HEK293 (cell line): ENCODE measurements around the gene MROH2B.

Experiments used
- CTCF ChIA-PET: fragments of 350-600 bp; formaldehyde crosslinking; extraction: SDS; loops from one replicate; lab custom pipeline; 2021; ENCODE audit warnings: antibody characterized with exemption; lab: Yijun Ruan, JAX
- POLR2A ChIA-PET: fragments of 300-600 bp; formaldehyde crosslinking; extraction: SDS; loops from one replicate; lab custom pipeline; 2020; ENCODE audit warnings: antibody characterized with exemption, inconsistent platforms; lab: Yijun Ruan, JAX
- H3K27ac ChIP-seq: fragments of 200-500 bp; sonication (Bioruptor generic); 2 replicates; pipeline ENCODE4 v1.5.1; 2014; ENCODE audit warnings: low read depth, low read length, control low read depth, inconsistent platforms; ENCODE audit errors: extremely low read depth
- H3K36me3 ChIP-seq, 2 experiments: fragments of 200-500 bp in 1 of 2; sonication (Bioruptor generic) in 1 of 2; 1 replicate in 1 of 2; 2 replicates in 1 of 2; pipeline ENCODE4 v1.5.1; 2014 to 2017; ENCODE audit warnings: inconsistent platforms in 2 of 2, low read length in 2 of 2; ENCODE audit not compliant: control insufficient read depth in 2 of 2, insufficient read depth in 1 of 2
- H3K4me1 ChIP-seq: fragments of 200-500 bp; sonication (Bioruptor generic); 2 replicates; pipeline ENCODE4 v1.5.1; 2014; ENCODE audit warnings: mild to moderate bottlenecking, low read length, inconsistent platforms; ENCODE audit not compliant: control insufficient read depth, insufficient read depth
- H3K4me3 ChIP-seq: 2 replicates; pipeline ENCODE4 v1.5.1; 2011; ENCODE audit warnings: low read depth, mild to moderate bottlenecking, control low read depth, low read length, moderate library complexity
- H3K9me3 ChIP-seq: fragments of 200-500 bp; sonication (Bioruptor generic); 2 replicates; pipeline ENCODE4 v1.5.1; 2014; ENCODE audit warnings: low read depth, low read length, inconsistent platforms; ENCODE audit not compliant: control insufficient read depth, insufficient read depth
- KLF9 ChIP-seq: fragments of 450-650 bp; formaldehyde crosslinking; IDR thresholded peaks from 2 replicates; pipeline ENCODE4 v1.5.1; 2016; ENCODE audit warnings: missing biosample characterization, missing genetic modification characterization, low read depth
- ZBTB11 ChIP-seq: fragments of 450-650 bp; formaldehyde crosslinking; conservative IDR thresholded peaks from 2 replicates; pipeline ENCODE4 v1.5.1; 2016; ENCODE audit warnings: low read depth, missing biosample characterization, missing genetic modification characterization
- ZBTB20 ChIP-seq: fragments of 450-650 bp; formaldehyde crosslinking; IDR thresholded peaks from 2 replicates; pipeline ENCODE4 v1.5.1; 2016; ENCODE audit warnings: missing biosample characterization, missing genetic modification characterization
- ZFHX2 ChIP-seq: fragments of 450-650 bp; formaldehyde crosslinking; conservative IDR thresholded peaks from 2 replicates; pipeline ENCODE4 v1.5.1; 2016; ENCODE audit warnings: missing biosample characterization, missing genetic modification characterization
- ZFP41 ChIP-seq: fragments of 450-650 bp; formaldehyde crosslinking; IDR thresholded peaks from 2 replicates; pipeline ENCODE4 v1.5.1; 2016; ENCODE audit warnings: missing biosample characterization, missing genetic modification characterization, borderline replicate concordance
- ZIC2 ChIP-seq: fragments of 450-650 bp; formaldehyde crosslinking; IDR thresholded peaks from 2 replicates; pipeline ENCODE4 v1.5.1; 2016; ENCODE audit warnings: missing biosample characterization, missing genetic modification characterization
- ZNF121 ChIP-seq: fragments of 450-650 bp; formaldehyde crosslinking; IDR thresholded peaks from 2 replicates; pipeline ENCODE4 v1.5.1; 2016; ENCODE audit warnings: missing biosample characterization, missing genetic modification characterization
- ZNF274 ChIP-seq, 2 experiments: fragments of 200-500 bp in 1 of 2; fragments of 450-650 bp in 1 of 2; sonication (Bioruptor generic) in 1 of 2; formaldehyde crosslinking in 1 of 2; IDR thresholded peaks; 2 replicates each; pipeline versions ENCODE4 v1.5.1 to v1.6.1; 2014 to 2016; ENCODE audit warnings: borderline replicate concordance in 1 of 2, inconsistent platforms in 1 of 2, low read length in 1 of 2, missing biosample characterization in 1 of 2, missing genetic modification characterization in 1 of 2
- ZNF302 ChIP-seq: fragments of 450-650 bp; formaldehyde crosslinking; IDR thresholded peaks from 2 replicates; pipeline ENCODE4 v1.5.1; 2016; ENCODE audit warnings: missing biosample characterization, missing genetic modification characterization, low read depth
- ZNF324 ChIP-seq: fragments of 450-650 bp; formaldehyde crosslinking; IDR thresholded peaks from 2 replicates; pipeline ENCODE4 v1.5.1; 2016; ENCODE audit warnings: missing biosample characterization, missing genetic modification characterization
- ZNF404 ChIP-seq: fragments of 450-650 bp; formaldehyde crosslinking; IDR thresholded peaks from 2 replicates; pipeline ENCODE4 v1.5.1; 2017; ENCODE audit warnings: missing biosample characterization, missing genetic modification characterization
- ZNF433 ChIP-seq: fragments of 450-650 bp; formaldehyde crosslinking; IDR thresholded peaks from 2 replicates; pipeline ENCODE4 v1.5.1; 2016; ENCODE audit warnings: missing biosample characterization, missing genetic modification characterization, low read depth
- ZNF510 ChIP-seq: fragments of 450-650 bp; formaldehyde crosslinking; IDR thresholded peaks from 2 replicates; pipeline ENCODE4 v1.5.1; 2018; ENCODE audit warnings: mild to moderate bottlenecking, missing genetic modification characterization, missing biosample characterization; ENCODE audit not compliant: insufficient replicate concordance
- ZNF596 ChIP-seq: fragments of 450-650 bp; IDR thresholded peaks from 2 replicates; pipeline ENCODE4 v1.5.0; 2018; ENCODE audit warnings: missing biosample characterization, mild to moderate bottlenecking, missing genetic modification characterization, moderate library complexity
- ZNF626 ChIP-seq: fragments of 450-650 bp; sonication (Bioruptor Pico); formaldehyde crosslinking; IDR thresholded peaks from 2 replicates; pipeline ENCODE4 v1.5.1; 2018; ENCODE audit warnings: missing biosample characterization, missing genetic modification characterization, inconsistent platforms
- ZNF629 ChIP-seq: fragments of 450-650 bp; formaldehyde crosslinking; IDR thresholded peaks from 2 replicates; pipeline ENCODE4 v1.5.1; 2017; ENCODE audit warnings: missing biosample characterization, missing genetic modification characterization
- ZNF776 ChIP-seq: fragments of 450-650 bp; formaldehyde crosslinking; IDR thresholded peaks from 2 replicates; pipeline ENCODE4 v1.5.0; 2017; ENCODE audit warnings: missing biosample characterization, missing genetic modification characterization, borderline replicate concordance
- ZNF837 ChIP-seq: fragments of 450-650 bp; formaldehyde crosslinking; IDR thresholded peaks from 2 replicates; pipeline ENCODE4 v1.5.1; 2016; ENCODE audit warnings: missing biosample characterization, missing genetic modification characterization
- TF ChIP-seq, protein P1 (sequence below): fragments of 450-650 bp; formaldehyde crosslinking; IDR thresholded peaks from 2 replicates; pipeline ENCODE4 v1.5.1; 2016; ENCODE audit warnings: missing biosample characterization, missing genetic modification characterization
- TF ChIP-seq, protein P2 (sequence below): fragments of 450-650 bp; formaldehyde crosslinking; IDR thresholded peaks from 2 replicates; pipeline ENCODE4 v1.5.1; 2017; ENCODE audit warnings: missing biosample characterization, missing genetic modification characterization
- TF ChIP-seq, protein P3 (sequence below): fragments of 450-650 bp; formaldehyde crosslinking; IDR thresholded peaks from 2 replicates; pipeline ENCODE4 v1.5.1; 2016; ENCODE audit warnings: missing biosample characterization, missing genetic modification characterization
- TF ChIP-seq, protein P4 (sequence below): fragments of 450-650 bp; formaldehyde crosslinking; IDR thresholded peaks from 2 replicates; pipeline ENCODE4 v1.5.1; 2016; ENCODE audit warnings: missing biosample characterization, missing genetic modification characterization

The MROH2B gene

GRCh38 chr5:41009232-41009631, 61.9 kb downstream of the MROH2B start:
- Histone ChIP-seq H3K27ac (no peak overlapping the region), H3K4me3 (no peak overlapping the region), H3K36me3 (no peaks in the 10 kb centered on the region), H3K9me3 (no peaks in the 10 kb centered on the region), H3K4me1 (no peaks in the 10 kb centered on the region)
- ChIA-PET POLR2A (no interaction called here), CTCF (interaction anchor here (0.8 kb wide), 1 partner anchor 476 kb away, joined by 4 read pairs; no protein-coding TSS in a partner anchor)
- TF ChIP-seq ZBTB20, result no peak
- TF ChIP-seq, protein P1, sequence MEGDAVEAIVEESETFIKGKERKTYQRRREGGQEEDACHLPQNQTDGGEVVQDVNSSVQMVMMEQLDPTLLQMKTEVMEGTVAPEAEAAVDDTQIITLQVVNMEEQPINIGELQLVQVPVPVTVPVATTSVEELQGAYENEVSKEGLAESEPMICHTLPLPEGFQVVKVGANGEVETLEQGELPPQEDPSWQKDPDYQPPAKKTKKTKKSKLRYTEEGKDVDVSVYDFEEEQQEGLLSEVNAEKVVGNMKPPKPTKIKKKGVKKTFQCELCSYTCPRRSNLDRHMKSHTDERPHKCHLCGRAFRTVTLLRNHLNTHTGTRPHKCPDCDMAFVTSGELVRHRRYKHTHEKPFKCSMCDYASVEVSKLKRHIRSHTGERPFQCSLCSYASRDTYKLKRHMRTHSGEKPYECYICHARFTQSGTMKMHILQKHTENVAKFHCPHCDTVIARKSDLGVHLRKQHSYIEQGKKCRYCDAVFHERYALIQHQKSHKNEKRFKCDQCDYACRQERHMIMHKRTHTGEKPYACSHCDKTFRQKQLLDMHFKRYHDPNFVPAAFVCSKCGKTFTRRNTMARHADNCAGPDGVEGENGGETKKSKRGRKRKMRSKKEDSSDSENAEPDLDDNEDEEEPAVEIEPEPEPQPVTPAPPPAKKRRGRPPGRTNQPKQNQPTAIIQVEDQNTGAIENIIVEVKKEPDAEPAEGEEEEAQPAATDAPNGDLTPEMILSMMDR (tag by site-specific recombination), result no peak
- TF ChIP-seq ZNF776 (tag by site-specific recombination), result no peak
- TF ChIP-seq ZNF324 (tag by site-specific recombination), result no peak
- no peak for TF ChIP-seq ZNF404 (tag by site-specific recombination)
- no peak for TF ChIP-seq ZNF510
- TF ChIP-seq ZNF596 (tag by site-specific recombination), result no peak
- no peak for TF ChIP-seq ZNF274 (IDR thresholded peaks at IDR 0.05; ENCODE audit: low read length)
- no peak for TF ChIP-seq ZNF274 (tag by site-specific recombination; IDR thresholded peaks at IDR 0.05; ENCODE audit: borderline replicate concordance)
- no peak for TF ChIP-seq ZNF837 (tag by site-specific recombination)
- no peak for TF ChIP-seq ZNF433 (tag by site-specific recombination)
- no peak for TF ChIP-seq ZFP41
- TF ChIP-seq ZFHX2 (tag by site-specific recombination), result no peak
- TF ChIP-seq, protein P2, sequence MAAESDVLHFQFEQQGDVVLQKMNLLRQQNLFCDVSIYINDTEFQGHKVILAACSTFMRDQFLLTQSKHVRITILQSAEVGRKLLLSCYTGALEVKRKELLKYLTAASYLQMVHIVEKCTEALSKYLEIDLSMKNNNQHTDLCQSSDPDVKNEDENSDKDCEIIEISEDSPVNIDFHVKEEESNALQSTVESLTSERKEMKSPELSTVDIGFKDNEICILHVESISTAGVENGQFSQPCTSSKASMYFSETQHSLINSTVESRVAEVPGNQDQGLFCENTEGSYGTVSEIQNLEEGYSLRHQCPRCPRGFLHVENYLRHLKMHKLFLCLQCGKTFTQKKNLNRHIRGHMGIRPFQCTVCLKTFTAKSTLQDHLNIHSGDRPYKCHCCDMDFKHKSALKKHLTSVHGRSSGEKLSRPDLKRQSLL (tag by site-specific recombination), result no peak
- TF ChIP-seq KLF9, result no peak
- TF ChIP-seq ZIC2 (tag by site-specific recombination), result no peak

- no peaks in the 10 kb centered on the region for H3K9me3 ChIP-seq
- TF ChIP-seq ZNF302 (tag by site-specific recombination), result no peak
- TF ChIP-seq, protein P3, sequence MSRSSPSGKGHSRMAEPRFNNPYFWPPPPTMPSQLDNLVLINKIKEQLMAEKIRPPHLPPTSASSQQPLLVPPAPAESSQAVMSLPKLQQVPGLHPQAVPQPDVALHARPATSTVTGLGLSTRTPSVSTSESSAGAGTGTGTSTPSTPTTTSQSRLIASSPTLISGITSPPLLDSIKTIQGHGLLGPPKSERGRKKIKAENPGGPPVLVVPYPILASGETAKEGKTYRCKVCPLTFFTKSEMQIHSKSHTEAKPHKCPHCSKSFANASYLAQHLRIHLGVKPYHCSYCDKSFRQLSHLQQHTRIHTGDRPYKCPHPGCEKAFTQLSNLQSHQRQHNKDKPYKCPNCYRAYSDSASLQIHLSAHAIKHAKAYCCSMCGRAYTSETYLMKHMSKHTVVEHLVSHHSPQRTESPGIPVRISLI (tag by site-specific recombination), result no peak
- no peak for TF ChIP-seq ZBTB11 (tag by site-specific recombination)
- no peak for TF ChIP-seq ZNF121 (tag by site-specific recombination)
- TF ChIP-seq ZNF626 (tag by site-specific recombination), result no peak
- TF ChIP-seq, protein P4, sequence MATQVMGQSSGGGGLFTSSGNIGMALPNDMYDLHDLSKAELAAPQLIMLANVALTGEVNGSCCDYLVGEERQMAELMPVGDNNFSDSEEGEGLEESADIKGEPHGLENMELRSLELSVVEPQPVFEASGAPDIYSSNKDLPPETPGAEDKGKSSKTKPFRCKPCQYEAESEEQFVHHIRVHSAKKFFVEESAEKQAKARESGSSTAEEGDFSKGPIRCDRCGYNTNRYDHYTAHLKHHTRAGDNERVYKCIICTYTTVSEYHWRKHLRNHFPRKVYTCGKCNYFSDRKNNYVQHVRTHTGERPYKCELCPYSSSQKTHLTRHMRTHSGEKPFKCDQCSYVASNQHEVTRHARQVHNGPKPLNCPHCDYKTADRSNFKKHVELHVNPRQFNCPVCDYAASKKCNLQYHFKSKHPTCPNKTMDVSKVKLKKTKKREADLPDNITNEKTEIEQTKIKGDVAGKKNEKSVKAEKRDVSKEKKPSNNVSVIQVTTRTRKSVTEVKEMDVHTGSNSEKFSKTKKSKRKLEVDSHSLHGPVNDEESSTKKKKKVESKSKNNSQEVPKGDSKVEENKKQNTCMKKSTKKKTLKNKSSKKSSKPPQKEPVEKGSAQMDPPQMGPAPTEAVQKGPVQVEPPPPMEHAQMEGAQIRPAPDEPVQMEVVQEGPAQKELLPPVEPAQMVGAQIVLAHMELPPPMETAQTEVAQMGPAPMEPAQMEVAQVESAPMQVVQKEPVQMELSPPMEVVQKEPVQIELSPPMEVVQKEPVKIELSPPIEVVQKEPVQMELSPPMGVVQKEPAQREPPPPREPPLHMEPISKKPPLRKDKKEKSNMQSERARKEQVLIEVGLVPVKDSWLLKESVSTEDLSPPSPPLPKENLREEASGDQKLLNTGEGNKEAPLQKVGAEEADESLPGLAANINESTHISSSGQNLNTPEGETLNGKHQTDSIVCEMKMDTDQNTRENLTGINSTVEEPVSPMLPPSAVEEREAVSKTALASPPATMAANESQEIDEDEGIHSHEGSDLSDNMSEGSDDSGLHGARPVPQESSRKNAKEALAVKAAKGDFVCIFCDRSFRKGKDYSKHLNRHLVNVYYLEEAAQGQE (tag by site-specific recombination), result no peak
- no peak for TF ChIP-seq ZNF629
- no peak for TF ChIP-seq ZNF510
- POLR2A ChIA-PET, result no interaction called here
- H3K4me1 ChIP-seq, result no peaks in the 10 kb centered on the region
- no peak overlapping the region for H3K4me3 ChIP-seq
- H3K27ac ChIP-seq, result no peak overlapping the region
- CTCF ChIA-PET, result no interaction called here
- no peaks in the 10 kb centered on the region for H3K36me3 ChIP-seq
Observed at GRCh38 chr5:41004931-41005330, 66.2 kb downstream of the MROH2B start.
